H9 (cell line): ENCODE data around the gene TBX15. TPM values are rescaled to one million over a fixed set of nuclear protein-coding genes. Genes with fewer than 3 reads are reported as not detected.

Source experiments
- DNase-seq: peaks from one replicate; pipeline ENCODE4 v3.0.0-alpha.2; 2017
- H2AFZ ChIP-seq: one replicate; pipeline ENCODE4 v1.6.1; 2013; ENCODE audit warnings: mild to moderate bottlenecking, low read length, control low read depth, moderate library complexity
- H2AK5ac ChIP-seq: 2 replicates; pipeline ENCODE4 v1.6.1; 2013; ENCODE audit warnings: low read length, control low read depth, mixed read lengths; ENCODE audit not compliant: insufficient read length
- H2BK120ac ChIP-seq: one replicate; pipeline ENCODE4 v1.6.1; 2013; ENCODE audit warnings: low read depth, mild to moderate bottlenecking, low read length, control low read depth, inconsistent platforms; ENCODE audit not compliant: poor library complexity, severe bottlenecking
- H2BK12ac ChIP-seq: 2 replicates; pipeline ENCODE4 v1.6.1; 2013; ENCODE audit warnings: low read length, control low read depth, mixed read lengths, low read depth; ENCODE audit not compliant: insufficient read length
- H2BK15ac ChIP-seq: 2 replicates; pipeline ENCODE4 v1.6.1; 2013; ENCODE audit warnings: low read depth, low read length, control low read depth
- H2BK20ac ChIP-seq: one replicate; pipeline ENCODE4 v1.6.1; 2013; ENCODE audit warnings: low read depth, mild to moderate bottlenecking, low read length, control low read depth, inconsistent platforms; ENCODE audit not compliant: poor library complexity, severe bottlenecking
- H2BK5ac ChIP-seq: 2 replicates; pipeline ENCODE4 v1.6.1; 2013; ENCODE audit warnings: low read length, control low read depth, mixed read lengths; ENCODE audit not compliant: insufficient read length
- H3K14ac ChIP-seq: 2 replicates; pipeline ENCODE4 v1.6.1; 2013; ENCODE audit warnings: low read length, control low read depth; ENCODE audit not compliant: insufficient read depth
- H3K18ac ChIP-seq: 2 replicates; pipeline ENCODE4 v1.6.1; 2013; ENCODE audit warnings: low read depth, mild to moderate bottlenecking, mixed read lengths, low read length, control low read depth; ENCODE audit not compliant: insufficient read length
- H3K23ac ChIP-seq: 2 replicates; pipeline ENCODE4 v1.6.1; 2013; ENCODE audit warnings: low read length, control low read depth, mixed read lengths, low read depth; ENCODE audit not compliant: insufficient read length
- H3K23me2 ChIP-seq: 2 replicates; pipeline ENCODE4 v1.6.1; 2013; ENCODE audit warnings: low read depth, mild to moderate bottlenecking, mixed read lengths, low read length, control low read depth; ENCODE audit not compliant: insufficient read length, poor library complexity, severe bottlenecking
- H3K27ac ChIP-seq: 2 replicates; pipeline ENCODE4 v1.5.1; 2013; ENCODE audit warnings: low read length, control low read depth, mixed read lengths, low read depth; ENCODE audit not compliant: insufficient read length
- H3K27me3 ChIP-seq: 2 replicates; pipeline ENCODE4 v1.6.1; 2013; ENCODE audit warnings: low read length, control low read depth, inconsistent platforms; ENCODE audit not compliant: insufficient read depth
- H3K4ac ChIP-seq: 2 replicates; pipeline ENCODE4 v1.6.1; 2013; ENCODE audit warnings: low read depth, mild to moderate bottlenecking, control low read depth, inconsistent platforms, low read length, moderate library complexity
- H3K4me1 ChIP-seq: 2 replicates; pipeline ENCODE4 v1.6.1; 2013; ENCODE audit warnings: low read length, control low read depth, inconsistent platforms; ENCODE audit not compliant: insufficient read depth
- H3K4me2 ChIP-seq: 2 replicates; pipeline ENCODE4 v1.6.1; 2013; ENCODE audit warnings: low read length, control low read depth, mixed read lengths; ENCODE audit not compliant: insufficient read length, insufficient read depth
- H3K56ac ChIP-seq: 2 replicates; pipeline ENCODE4 v1.6.1; 2013; ENCODE audit warnings: low read depth, mild to moderate bottlenecking, mixed read lengths, low read length, control low read depth; ENCODE audit not compliant: insufficient read length
- H3K79me1 ChIP-seq: 2 replicates; pipeline ENCODE4 v1.6.1; 2013; ENCODE audit warnings: low read depth, mild to moderate bottlenecking, moderate library complexity, low read length, control low read depth, inconsistent platforms; ENCODE audit not compliant: insufficient read depth, poor library complexity, severe bottlenecking
- H3K79me2 ChIP-seq: 2 replicates; pipeline ENCODE4 v1.6.1; 2013; ENCODE audit warnings: low read length, control low read depth, inconsistent platforms; ENCODE audit not compliant: insufficient read depth
- H3K9ac ChIP-seq: 2 replicates; pipeline ENCODE4 v1.6.1; 2013; ENCODE audit warnings: low read length, control low read depth, mixed read lengths; ENCODE audit not compliant: insufficient read length; ENCODE audit errors: extremely low read depth
- H3K9me3 ChIP-seq: one replicate; pipeline ENCODE4 v1.6.1; 2013; ENCODE audit warnings: low read depth, low read length, inconsistent platforms; ENCODE audit not compliant: control insufficient read depth
- H3T11ph ChIP-seq: one replicate; pipeline ENCODE4 v1.6.1; 2013; ENCODE audit warnings: mild to moderate bottlenecking, low read length, control low read depth, inconsistent platforms
- H4K20me1 ChIP-seq: one replicate; pipeline ENCODE4 v1.6.1; 2013; ENCODE audit not compliant: control insufficient read depth, insufficient read length, insufficient read depth
- H4K5ac ChIP-seq: 2 replicates; pipeline ENCODE4 v1.6.1; 2013; ENCODE audit warnings: low read depth, mild to moderate bottlenecking, mixed read lengths, low read length, control low read depth; ENCODE audit not compliant: insufficient read length
- H4K8ac ChIP-seq: replicated peaks from 2 replicates; pipeline ENCODE4 v1.6.1; 2013; ENCODE audit warnings: low read length, control low read depth, mixed read lengths, low read depth; ENCODE audit not compliant: insufficient read length
- H4K91ac ChIP-seq: 2 replicates; pipeline ENCODE4 v1.6.1; 2013; ENCODE audit warnings: low read depth, mild to moderate bottlenecking, moderate library complexity, mixed read lengths, low read length, control low read depth; ENCODE audit not compliant: insufficient read length
- H3K27ac Mint-ChIP-seq, 3 experiments: 2 replicates in 2 of 3; 3 replicates in 1 of 3; pipeline ENCODE4 v1.8.0; 2020 to 2021; ENCODE audit warnings: mixed read lengths in 3 of 3, mild to moderate bottlenecking in 1 of 3, moderate library complexity in 1 of 3
- H3K27me3 Mint-ChIP-seq: 2 replicates; pipeline ENCODE4 v1.8.0; 2021; ENCODE audit warnings: low read depth, mild to moderate bottlenecking, moderate library complexity, mixed read lengths
- H3K36me3 Mint-ChIP-seq, 3 experiments: 2 replicates in 2 of 3; 3 replicates in 1 of 3; pipeline ENCODE4 v1.8.0; 2020 to 2021; ENCODE audit warnings: low read depth in 3 of 3, mixed read lengths in 3 of 3; ENCODE audit not compliant: insufficient read depth in 1 of 3
- H3K4me1 Mint-ChIP-seq, 2 experiments: 2 replicates each; pipeline ENCODE4 v1.8.0; 2020; ENCODE audit warnings: mixed read lengths in 2 of 2
- H3K4me3 Mint-ChIP-seq, 2 experiments: 2 replicates in 1 of 2; 3 replicates in 1 of 2; pipeline ENCODE4 v1.8.0; 2020 to 2021; ENCODE audit warnings: mild to moderate bottlenecking in 2 of 2, mixed read lengths in 2 of 2, moderate library complexity in 1 of 2
- H3K9me3 Mint-ChIP-seq, 2 experiments: 2 replicates in 1 of 2; 3 replicates in 1 of 2; pipeline ENCODE4 v1.8.0; 2020; ENCODE audit warnings: mild to moderate bottlenecking in 2 of 2, mixed read lengths in 2 of 2, moderate library complexity in 1 of 2
- WGBS: extraction: QIAGEN DNeasy Blood & Tissue Kit; methylation state at CpG from one replicate; pipeline ENCODE4 v1.1.7; 2013; ENCODE audit warnings: missing lambda C conversion rate, low lambda C conversion rate, mixed read lengths; ENCODE audit not compliant: insufficient read length; ENCODE audit errors: extremely low coverage; 5-methylcytosine and 5-hydroxymethylcytosine counted together
- total RNA-seq: library from RNA; stranded (reverse); gene quantifications from 2 replicates; pipeline ENCODE4 v1.2.1, GENCODE V29; 2021
- TF ChIP-seq, protein P1 (sequence below): fragments of 200-600 bp; sonication (generic); conservative IDR thresholded peaks from 3 replicates; pipeline ENCODE4 v1.8.0; 2021; ENCODE audit warnings: antibody characterized with exemption, mild to moderate bottlenecking

Gene TBX15
- total RNA-seq, 1 experiment from 2014 or later = 0.07 TPM

DNA sequence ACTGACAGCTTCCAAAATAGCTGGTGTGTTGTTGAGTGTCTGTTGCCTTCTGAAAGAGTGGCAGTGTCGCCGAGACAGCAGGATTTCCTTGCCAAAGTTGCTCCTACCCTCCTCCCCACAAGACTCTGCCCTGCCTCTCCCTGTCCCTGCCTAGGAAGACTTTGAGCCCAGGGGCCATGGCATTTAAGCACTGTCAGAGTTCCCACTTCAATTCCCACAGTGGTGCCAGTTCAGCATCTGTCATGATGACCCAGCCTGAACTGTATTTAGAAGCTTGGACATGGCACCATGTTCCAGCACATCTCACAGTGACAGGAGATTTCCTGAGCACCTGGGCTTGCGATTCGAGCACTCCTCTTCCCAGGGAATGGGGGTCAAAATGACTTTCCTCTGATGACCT, 43.6 kb downstream of the TBX15 start:
- Histone ChIP-seq H2BK5ac (no peak overlapping the region), H4K91ac (no peak overlapping the region), H3K79me2 (no peaks in the 10 kb centered on the region), H3K14ac (no peak overlapping the region), H3K18ac (no peak overlapping the region), H2BK120ac (no peak overlapping the region), H2BK20ac (no peak overlapping the region), H3K23ac (no peak overlapping the region), H3K9ac (no peak overlapping the region), H3K4me1 (no peaks in the 10 kb centered on the region), H3K23me2 (no peaks in the 10 kb centered on the region), H3K27ac (no peak overlapping the region), H2BK12ac (no peak overlapping the region), H3T11ph (no peak overlapping the region), H3K56ac (no peak overlapping the region), H3K27me3 (no peaks in the 10 kb centered on the region), H3K4me2 (no peak overlapping the region), H3K4ac (no peak overlapping the region), H4K5ac (no peak overlapping the region), H2BK15ac (no peak overlapping the region), H3K79me1 (no peaks in the 10 kb centered on the region), H3K9me3 (no peaks in the 10 kb centered on the region), H4K8ac (no peak overlapping the region), H4K20me1 (no peaks in the 10 kb centered on the region), H2AFZ (no peak overlapping the region), H2AK5ac (no peak overlapping the region)
- Mint-ChIP-seq H3K27me3 (peaks cover 6% of the 10 kb centered on the region; the same call in 1 of the 2 replicates), H3K4me1 (0 out of 4 replicates have a peak, but pooled peaks cover 2% of the 10 kb centered on the region in 2 experiments), H3K4me3 (no peak overlapping the region), H3K9me3 (peaks cover 2 to 4% of the 10 kb centered on the region in 2 experiments; a peak in 3 of 5 replicates), H3K36me3 (peaks cover 0 to 7% (median 0%) of the 10 kb centered on the region in 3 experiments; a peak in 2 of 7 replicates), H3K27ac (no peak overlapping the region)
- TF ChIP-seq, protein P1, sequence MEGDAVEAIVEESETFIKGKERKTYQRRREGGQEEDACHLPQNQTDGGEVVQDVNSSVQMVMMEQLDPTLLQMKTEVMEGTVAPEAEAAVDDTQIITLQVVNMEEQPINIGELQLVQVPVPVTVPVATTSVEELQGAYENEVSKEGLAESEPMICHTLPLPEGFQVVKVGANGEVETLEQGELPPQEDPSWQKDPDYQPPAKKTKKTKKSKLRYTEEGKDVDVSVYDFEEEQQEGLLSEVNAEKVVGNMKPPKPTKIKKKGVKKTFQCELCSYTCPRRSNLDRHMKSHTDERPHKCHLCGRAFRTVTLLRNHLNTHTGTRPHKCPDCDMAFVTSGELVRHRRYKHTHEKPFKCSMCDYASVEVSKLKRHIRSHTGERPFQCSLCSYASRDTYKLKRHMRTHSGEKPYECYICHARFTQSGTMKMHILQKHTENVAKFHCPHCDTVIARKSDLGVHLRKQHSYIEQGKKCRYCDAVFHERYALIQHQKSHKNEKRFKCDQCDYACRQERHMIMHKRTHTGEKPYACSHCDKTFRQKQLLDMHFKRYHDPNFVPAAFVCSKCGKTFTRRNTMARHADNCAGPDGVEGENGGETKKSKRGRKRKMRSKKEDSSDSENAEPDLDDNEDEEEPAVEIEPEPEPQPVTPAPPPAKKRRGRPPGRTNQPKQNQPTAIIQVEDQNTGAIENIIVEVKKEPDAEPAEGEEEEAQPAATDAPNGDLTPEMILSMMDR = no peak
- no peak for DNase-seq
- WGBS = no CpG with 5 or more reads among the region's 4 CpGs
